ENCODE measurements around the gene ZNF423. TPM values are rescaled to one million over a fixed set of nuclear protein-coding genes. Genes with fewer than 3 reads are reported as not detected.
"Not testable (repeated sequence)": the region's sequence is repeated elsewhere in the genome, so short reads cannot be mapped to it uniquely, and the experiment has no call there.

ZNF423 gene
- not detected for total RNA-seq

DNA sequence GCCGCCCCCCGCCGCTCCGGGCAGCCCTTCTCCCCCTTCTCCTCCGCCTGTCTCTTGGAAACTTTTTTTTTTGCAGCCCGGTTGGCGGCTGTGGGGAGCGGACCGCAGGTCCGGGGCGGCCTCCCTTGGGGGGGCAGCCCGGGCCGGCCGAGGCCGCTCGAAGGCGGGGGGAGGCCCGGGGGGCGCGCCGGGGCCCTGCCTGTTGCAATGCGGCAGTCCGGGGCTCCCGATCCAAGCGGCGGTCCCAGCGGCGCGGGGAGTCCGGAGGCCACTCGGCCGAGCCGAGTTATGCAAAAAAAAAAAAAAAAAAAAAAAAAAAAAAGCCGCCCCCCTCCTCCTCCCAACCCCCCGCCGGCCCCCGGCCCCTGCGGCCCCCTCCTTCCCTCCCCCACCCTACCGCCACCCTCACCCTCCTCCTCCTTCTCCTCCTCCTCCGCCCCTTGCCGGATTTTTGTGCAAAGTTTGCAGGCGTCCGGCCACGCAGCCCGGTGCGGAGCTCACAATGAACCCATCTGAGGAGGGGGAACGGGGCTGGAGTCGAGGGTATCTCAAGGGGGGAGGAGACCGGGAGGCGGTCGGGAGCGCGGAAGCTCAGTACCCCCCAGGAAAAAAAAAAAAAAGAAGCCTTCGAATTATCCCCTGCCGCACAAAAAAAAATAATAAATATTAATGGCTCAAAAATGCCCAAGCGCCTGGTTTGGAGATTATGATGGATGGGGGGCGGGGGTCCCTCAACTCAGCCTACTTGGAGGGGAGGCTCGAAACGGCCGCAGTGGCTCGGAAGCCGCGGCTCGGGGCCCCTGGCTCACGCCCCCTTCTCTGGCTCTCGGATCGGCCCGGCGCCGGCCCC lies at the start of gene ZNF423:
Gene ZNF423 (minus strand): TSS at position 291 of the 850 bp plus-strand sequence. CDS start 338 bp downstream, outside the sequence.
- CTCF ChIA-PET, result interaction anchor here (0.7 to 2.0 kb wide), 2 partner anchors 21 to 61 kb away, joined by 4 to 7 read pairs; no protein-coding TSS in a partner anchor
- POLR2A ChIA-PET, result no interaction called here

DNA sequence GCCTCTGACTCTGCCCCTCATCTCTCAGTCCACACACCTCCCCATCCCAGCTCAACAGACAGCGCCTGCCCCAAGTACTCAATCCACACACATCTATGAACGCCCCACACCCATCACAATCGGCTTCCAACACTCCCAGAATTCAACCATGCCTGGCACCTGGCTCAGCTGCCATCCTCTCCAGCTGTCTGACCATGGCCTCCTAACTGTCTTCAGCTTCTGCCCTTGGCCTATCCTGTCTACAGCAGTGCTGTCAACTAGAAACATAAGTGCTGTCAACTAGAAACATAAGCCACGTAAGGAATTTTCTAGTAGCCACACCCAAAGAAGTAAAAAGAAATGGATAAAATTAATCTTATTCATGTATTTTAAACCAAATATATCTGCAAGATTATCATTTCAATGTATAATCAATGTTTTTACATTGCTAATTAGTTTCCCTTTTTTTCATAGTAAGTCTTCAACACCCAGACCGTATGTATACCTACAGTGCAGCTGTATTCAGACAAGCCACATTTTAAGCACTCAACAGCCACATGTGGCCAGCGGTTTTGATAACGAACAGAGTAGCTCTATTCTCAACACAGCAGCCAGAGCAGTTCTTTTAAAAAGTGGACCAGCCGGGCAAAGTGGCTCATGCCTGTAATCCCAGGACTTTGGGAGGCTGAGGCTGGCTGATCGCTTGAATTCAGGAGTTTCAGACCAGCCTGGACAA lies 48.6 kb upstream of the ZNF423 start:
- CTCF ChIA-PET, result interaction anchor here (0.8 kb wide), 1 partner anchor 133 kb away, joined by 3 read pairs; no protein-coding TSS in a partner anchor

GRCh38 chr16:49902908-49903307 lies 47.0 kb upstream of the ZNF423 start:
- POLR2A ChIA-PET, result no interaction called here
- CTCF ChIA-PET, result no interaction called here

More for the DNA sequence above, 48.6 kb upstream of the ZNF423 start:
- POLR2A ChIA-PET, result no interaction called here

GRCh38 chr16:49901711-49902110 lies 45.8 kb upstream of the ZNF423 start:
- POLR2A ChIA-PET, result no interaction called here

GRCh38 chr16:49900875-49901274 lies 45.0 kb upstream of the ZNF423 start:
- CTCF ChIA-PET, result no interaction called here
- POLR2A ChIA-PET, result no interaction called here

More at GRCh38 chr16:49901711-49902110, 45.8 kb upstream of the ZNF423 start:
- CTCF ChIA-PET, result no interaction called here

DNA sequence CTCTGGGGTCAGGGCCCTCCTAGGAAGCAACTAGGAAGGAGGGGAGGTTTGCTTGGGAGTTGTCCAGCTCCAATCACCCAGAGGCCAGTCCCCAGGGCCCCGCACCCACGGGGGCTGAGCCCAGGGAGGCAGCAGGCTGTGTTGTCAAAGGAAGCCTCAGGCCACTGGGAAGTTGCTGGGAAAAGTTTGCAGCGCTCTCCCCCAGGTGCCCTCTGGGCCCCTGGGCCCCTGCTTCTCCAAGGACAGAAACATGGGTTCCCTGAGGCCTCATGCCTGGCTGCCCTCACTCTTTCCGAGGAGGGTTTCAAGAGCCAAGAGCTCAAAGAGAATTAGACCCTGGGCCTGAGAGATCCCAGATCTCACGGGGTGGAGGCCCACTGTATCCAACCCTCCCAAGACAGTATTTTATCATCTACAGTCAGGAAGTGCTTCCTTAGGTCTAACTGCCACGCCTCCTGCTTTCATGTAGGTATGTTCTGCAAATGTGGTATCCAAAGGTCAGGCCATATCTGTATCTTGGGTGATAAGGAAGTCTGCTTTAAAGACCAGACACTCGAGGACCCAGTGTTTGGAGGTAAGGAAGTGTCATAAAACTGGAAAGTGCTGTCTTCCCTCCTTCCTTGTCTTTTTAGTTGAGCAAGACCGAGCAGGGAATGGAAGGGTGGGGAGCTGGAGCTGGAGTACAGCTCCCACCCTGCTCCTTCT lies 44.2 kb upstream of the ZNF423 start:
- ChIA-PET POLR2A (interaction anchor here (0.6 kb wide), 1 partner anchor 1268 kb away, joined by 3 read pairs; no protein-coding TSS in a partner anchor), CTCF (interaction anchor here (1.1 kb wide), 1 partner anchor 13 kb away, joined by 3 read pairs; no protein-coding TSS in a partner anchor)

DNA sequence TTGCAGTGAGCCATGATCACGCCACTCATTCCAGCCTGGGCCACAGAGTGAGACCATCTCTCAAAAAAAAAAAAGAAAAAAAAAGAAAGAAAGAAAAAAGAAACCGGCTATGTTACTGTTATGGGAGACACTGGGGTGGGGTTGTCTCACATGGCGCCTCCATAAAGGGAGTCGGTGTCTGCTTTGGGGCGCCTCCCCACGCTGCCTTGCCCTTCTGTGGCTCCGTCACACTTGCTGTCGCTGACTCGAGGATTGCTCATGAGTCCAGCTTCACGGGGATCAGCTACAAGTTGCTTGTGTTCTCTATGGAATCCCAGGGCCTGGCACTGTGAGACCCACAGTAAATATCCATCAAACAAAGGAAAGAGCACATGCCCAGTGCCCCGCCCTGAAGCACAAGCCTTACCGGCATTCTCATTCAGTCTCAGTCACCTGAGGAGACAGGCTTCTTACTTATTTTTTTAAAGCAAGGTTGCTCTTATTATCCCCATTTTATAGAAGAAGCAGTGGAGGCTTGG lies 40.6 kb upstream of the ZNF423 start:
- CTCF ChIA-PET, result no interaction called here
- POLR2A ChIA-PET, result no interaction called here

GRCh38 chr16:49890876-49891275 lies 35.0 kb upstream of the ZNF423 start:
- ChIA-PET POLR2A (no interaction called here), CTCF (interaction anchor here (1.3 to 1.5 kb wide), 2 partner anchors 10 to 33 kb away, joined by 3 to 4 read pairs; no protein-coding TSS in a partner anchor)

- POLR2A ChIA-PET, result interaction anchor here (0.7 kb wide), 1 partner anchor 78 kb away, joined by 3 read pairs; no protein-coding TSS in a partner anchor
- CTCF ChIA-PET, result interaction anchor here (1.3 to 1.5 kb wide), 2 partner anchors 9 to 32 kb away, joined by 3 to 4 read pairs; no protein-coding TSS in a partner anchor
These were observed 33.9 kb upstream of the ZNF423 start for GRCh38 chr16:49889725-49890397.

DNA sequence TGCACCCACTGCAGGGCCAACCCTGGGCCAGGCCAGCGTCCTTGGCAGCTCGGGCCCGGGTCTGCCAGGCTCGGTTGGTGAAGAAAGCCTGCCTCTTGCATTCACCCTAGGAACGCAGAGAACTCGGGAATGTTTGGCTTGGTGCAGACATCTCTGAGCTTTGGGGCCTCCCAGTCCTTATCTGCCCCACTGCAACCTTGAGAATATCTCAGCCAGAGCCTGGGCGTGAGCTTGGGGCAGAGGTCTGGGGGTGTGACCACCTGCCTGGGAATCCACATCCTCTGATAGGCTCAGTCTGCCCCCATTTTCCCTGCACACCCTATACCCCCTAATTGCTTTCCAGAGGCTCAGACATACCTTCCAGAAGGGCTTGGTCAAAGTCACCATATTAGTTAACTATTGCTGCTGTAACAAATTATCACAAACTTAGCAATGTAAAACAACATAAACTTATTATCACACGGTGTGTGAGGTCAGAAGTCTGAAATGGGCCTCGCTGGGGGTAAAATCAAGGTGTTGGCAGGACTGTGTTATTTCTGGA lies 30.7 kb upstream of the ZNF423 start:
- CTCF ChIA-PET, result no interaction called here
- POLR2A ChIA-PET, result no interaction called here

DNA sequence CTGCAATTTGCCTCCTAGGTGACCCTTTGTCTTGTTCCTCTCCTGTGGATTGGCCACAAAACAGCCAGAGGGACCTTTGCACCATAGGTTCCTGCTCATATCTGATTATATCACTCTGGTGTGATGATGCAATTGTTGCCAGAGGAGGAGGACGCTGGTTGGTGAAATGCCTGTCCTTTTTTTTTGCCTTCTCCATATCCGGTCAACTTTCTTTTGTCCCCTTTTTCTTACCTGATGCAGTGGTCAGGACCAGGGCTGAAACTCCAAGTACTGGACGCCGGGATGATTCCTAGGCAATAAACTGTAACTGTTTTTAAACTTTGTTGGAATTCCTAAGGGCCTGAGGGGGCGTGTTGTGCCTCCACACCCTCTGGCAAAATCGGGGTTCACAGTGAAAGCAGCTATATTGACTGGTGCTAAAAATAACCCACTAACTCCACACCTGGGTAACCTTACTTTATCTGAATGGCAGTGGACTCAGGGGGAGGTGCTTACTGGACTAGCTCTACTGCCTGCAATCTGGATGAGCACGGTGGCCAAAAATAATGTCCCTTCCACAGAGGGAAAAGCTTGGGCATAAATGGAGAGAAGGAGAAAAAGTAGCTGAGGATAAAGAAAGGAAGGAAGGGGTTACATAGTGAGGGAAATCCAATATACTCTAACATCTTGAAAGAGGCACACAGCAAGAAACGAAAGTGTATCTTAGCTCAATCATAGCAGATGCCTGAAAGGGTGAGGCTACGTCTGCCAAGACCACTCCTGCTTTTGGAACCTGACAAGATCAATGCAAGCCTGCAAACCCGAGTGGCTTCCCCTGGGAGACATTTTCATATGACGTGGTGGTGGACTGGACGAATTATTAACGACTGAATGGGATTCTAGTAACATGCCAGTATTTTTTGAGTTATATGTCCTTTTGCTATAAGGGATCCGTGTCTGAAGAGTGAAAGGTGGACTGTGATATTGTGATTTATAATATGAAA lies 28.4 kb upstream of the ZNF423 start:
- ChIA-PET CTCF (no interaction called here), POLR2A (no interaction called here)

- POLR2A ChIA-PET, result no interaction called here
- CTCF ChIA-PET, result interaction anchor here (0.9 kb wide), 1 partner anchor 12 kb away, joined by 3 read pairs; no protein-coding TSS in a partner anchor
These were observed 27.4 kb upstream of the ZNF423 start for GRCh38 chr16:49883076-49884014.

GRCh38 chr16:49881890-49882289 lies 26.0 kb upstream of the ZNF423 start:
- CTCF ChIA-PET, result interaction anchor here (1.3 kb wide), 1 partner anchor 8 kb away, joined by 3 read pairs; no protein-coding TSS in a partner anchor
- POLR2A ChIA-PET, result no interaction called here

DNA sequence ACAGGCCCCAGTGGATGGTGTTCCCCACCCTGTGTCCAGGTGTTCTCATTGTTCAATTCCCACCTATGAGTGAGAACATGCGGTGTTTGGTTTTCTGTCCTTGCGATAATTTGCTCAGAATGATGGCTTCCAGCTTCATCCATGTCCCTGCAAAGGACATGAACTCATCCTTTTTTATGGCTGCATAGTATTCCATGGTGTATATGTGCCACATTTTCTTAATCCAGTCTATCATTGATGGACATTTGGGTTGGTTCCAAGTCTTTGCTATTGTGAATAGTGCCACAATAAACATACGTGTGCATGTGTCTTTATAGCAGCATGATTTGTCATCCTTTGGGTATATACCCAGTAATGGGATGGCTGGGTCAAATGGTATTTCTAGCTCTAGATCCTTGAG lies 22.6 kb upstream of the ZNF423 start:
- CTCF ChIA-PET, POLR2A ChIA-PET: not testable (repeated sequence)

DNA sequence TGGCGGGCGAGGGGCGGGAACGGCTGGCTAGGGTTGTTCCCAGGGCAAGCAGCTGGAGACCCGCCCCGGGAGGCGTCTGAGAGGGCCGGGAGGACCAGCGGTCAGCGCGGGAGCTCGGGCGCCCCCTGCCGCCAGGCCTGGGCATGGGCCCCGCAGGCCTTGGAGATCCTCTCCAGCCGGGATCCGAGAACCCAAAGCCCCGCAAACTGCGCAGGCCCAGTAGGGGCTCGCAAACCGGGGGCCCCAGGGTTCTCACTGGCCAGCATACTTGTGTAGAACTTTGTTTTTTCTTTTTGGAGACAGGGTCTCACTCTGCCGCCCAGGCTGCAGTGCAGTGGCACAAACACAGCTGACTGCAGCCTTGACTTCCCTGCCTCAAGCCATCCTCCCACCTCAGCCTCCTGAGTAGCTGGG lies 20.8 kb upstream of the ZNF423 start:
- POLR2A ChIA-PET, result no interaction called here

More for the DNA sequence above, 20.8 kb upstream of the ZNF423 start:
- CTCF ChIA-PET, result interaction anchor here (0.6 to 1.8 kb wide), 3 partner anchors 14 to 35 kb away, joined by 3 to 7 read pairs (median 4); no protein-coding TSS in a partner anchor
